ENCODE measurements around the gene NFU1. TPM values are rescaled to one million over a fixed set of nuclear protein-coding genes. Genes with fewer than 3 reads are reported as not detected.

The NFU1 gene
- total RNA-seq, 1 experiment from 2014 or later, result 38.2 TPM

GRCh38 chr2:69434753-69435152 is 2.5 kb downstream of the NFU1 start:
- POLR2A ChIA-PET, result no interaction called here
- Histone ChIP-seq H3K79me2 (ENCODE audit: insufficient read depth, low read length) (peaks cover 22% of the 10 kb centered on the region), H3K27ac (ENCODE audit: low read depth, low read length) (no peak overlapping the region), H2AFZ (ENCODE audit: low read depth, low read length, poor library complexity, severe bottlenecking) (no peak overlapping the region), H3K4me2 (ENCODE audit: low read length) (no peak overlapping the region), H3K4me1 (ENCODE audit: control insufficient read depth in 1 of 2, insufficient read depth in 2 of 2, low read length in 2 of 2) (peaks cover 9 to 24% of the 10 kb centered on the region in 2 experiments; a peak in 3 of 4 replicates), H4K20me1 (ENCODE audit: insufficient read depth) (no peaks in the 10 kb centered on the region), H3K9ac (ENCODE audit: low read length) (no peak overlapping the region), H3K36me3 (ENCODE audit: control insufficient read depth in 1 of 2, insufficient read depth in 2 of 2, low read length in 2 of 2) (no peaks in the 10 kb centered on the region; a peak in 1 of 4 replicates), H3K9me2 (ENCODE audit: insufficient read depth) (no peaks in the 10 kb centered on the region), H3K27me3 (ENCODE audit: insufficient read depth, low read length) (no peaks in the 10 kb centered on the region), H3K4me3 (replicated peaks in 1 of 2; ENCODE audit: low read depth in 1 of 2, low read length in 2 of 2) (no peak overlapping the region), H3K9me3 (ENCODE audit: control insufficient read depth in 1 of 2, insufficient read depth in 1 of 2, low read depth in 1 of 2, low read length in 2 of 2) (no peaks in the 10 kb centered on the region)
- no TSS peak for BruUV-seq (replicated peaks)
- no peak for ATAC-seq
- TF ChIP-seq, protein P1, sequence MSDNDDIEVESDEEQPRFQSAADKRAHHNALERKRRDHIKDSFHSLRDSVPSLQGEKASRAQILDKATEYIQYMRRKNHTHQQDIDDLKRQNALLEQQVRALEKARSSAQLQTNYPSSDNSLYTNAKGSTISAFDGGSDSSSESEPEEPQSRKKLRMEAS (IDR thresholded peaks at IDR 0.05), result no peak
- TF ChIP-seq POLR2AphosphoS5 (IDR thresholded peaks at IDR 0.05; ENCODE audit: low read depth, low read length), result no peak
- no peak for TF ChIP-seq SRF (IDR thresholded peaks at IDR 0.05; ENCODE audit: low read depth)
- no peak for TF ChIP-seq EZH2 (IDR thresholded peaks at IDR 0.05)
- TF ChIP-seq EGR1 (IDR thresholded peaks at IDR 0.05; ENCODE audit: low read depth), result no peak
- no peak for TF ChIP-seq POLR2A (IDR thresholded peaks at IDR 0.05; ENCODE audit: borderline replicate concordance, extremely low read depth, insufficient read depth, insufficient read length)
- DNase-seq (ENCODE audit: low read depth, low spot score), result no peak
- intact Hi-C loops (cut with micrococcal nuclease), result no loop called here
- RAD21 ChIA-PET (ENCODE audit: low non-redundant PET in 1 of 2, low total read pairs in 2 of 2, uncharacterized antibody in 2 of 2, unreplicated experiment in 2 of 2), result no interaction called here
- CTCF ChIA-PET, result no interaction called here

- POLR2A ChIA-PET, result no interaction called here
Observed at GRCh38 chr2:69429491-69430183, 7.6 kb downstream of the NFU1 start.

More at GRCh38 chr2:69429491-69430183, 7.6 kb downstream of the NFU1 start:
- Histone ChIP-seq H3K4me2 (ENCODE audit: low read length) (no peak overlapping the region), H3K9me3 (ENCODE audit: control insufficient read depth in 1 of 2, insufficient read depth in 1 of 2, low read depth in 1 of 2, low read length in 2 of 2) (no peaks in the 10 kb centered on the region), H3K4me1 (ENCODE audit: control insufficient read depth in 1 of 2, insufficient read depth in 2 of 2, low read length in 2 of 2) (no peaks in the 10 kb centered on the region; a peak in 1 of 4 replicates), H3K79me2 (ENCODE audit: insufficient read depth, low read length) (peaks cover under 1% of the 10 kb centered on the region; the same call in 1 of the 2 replicates), H3K9ac (ENCODE audit: low read length) (no peak overlapping the region), H2AFZ (ENCODE audit: low read depth, low read length, poor library complexity, severe bottlenecking) (no peak overlapping the region), H3K4me3 (replicated peaks in 1 of 2; ENCODE audit: low read depth in 1 of 2, low read length in 2 of 2) (no peak overlapping the region), H3K27ac (ENCODE audit: low read depth, low read length) (no peak overlapping the region), H3K9me2 (ENCODE audit: insufficient read depth) (no peaks in the 10 kb centered on the region), H4K20me1 (ENCODE audit: insufficient read depth) (no peaks in the 10 kb centered on the region), H3K27me3 (ENCODE audit: insufficient read depth, low read length) (no peaks in the 10 kb centered on the region), H3K36me3 (ENCODE audit: control insufficient read depth in 1 of 2, insufficient read depth in 2 of 2, low read length in 2 of 2) (peaks cover 0 to 6% of the 10 kb centered on the region in 2 experiments; a peak in 2 of 4 replicates)
- intact Hi-C loops (cut with micrococcal nuclease), result no loop called here
- TF ChIP-seq EZH2phosphoT487 (IDR thresholded peaks at IDR 0.05; ENCODE audit: borderline replicate concordance) (no peak), EGR1 (IDR thresholded peaks at IDR 0.05; ENCODE audit: low read depth) (no peak), TCF7L2 (IDR thresholded peaks at IDR 0.05; ENCODE audit: borderline replicate concordance, extremely low read depth, insufficient read depth, insufficient read length) (no peak), ZFX (IDR thresholded peaks at IDR 0.05) (no peak)
- BruUV-seq (replicated peaks), result no TSS peak
- RAD21 ChIA-PET (ENCODE audit: low non-redundant PET in 1 of 2, low total read pairs in 2 of 2, uncharacterized antibody in 2 of 2, unreplicated experiment in 2 of 2), result no interaction called here
- DNase-seq (ENCODE audit: low read depth, low spot score) (no peak), ATAC-seq (no peak)
- CTCF ChIA-PET, result no interaction called here
